Measurements from ENCODE around the gene EPHA5. TPM values are rescaled to one million over a fixed set of nuclear protein-coding genes. Genes with fewer than 3 reads are reported as not detected.

EPHA5 gene
- total RNA-seq, 1 experiment from 2014 or later = not detected

- H4K20me1 ChIP-seq (ENCODE audit: insufficient read depth) = no peaks in the 10 kb centered on the region
- H3K9me3 ChIP-seq (ENCODE audit: insufficient read depth, low read depth) = no peaks in the 10 kb centered on the region
- H3F3A ChIP-seq (ENCODE audit: insufficient read depth, low read depth) = no peaks in the 10 kb centered on the region
- no peaks in the 10 kb centered on the region for H3K9me2 ChIP-seq (ENCODE audit: insufficient read depth)
- BruUV-seq (replicated peaks) = no TSS peak
- peak overlapping the region; percentile 69 for H3K4me2 ChIP-seq
- ChIA-PET POLR2A (ENCODE audit: unreplicated experiment) (interaction anchor here (0.6 kb wide), 1 partner anchor 24 kb away, joined by 14 read pairs; no protein-coding TSS in a partner anchor), CTCF (no interaction called here)
- no peak overlapping the region; the same call in 1 of the 2 replicates for H3K4me3 ChIP-seq
- H2AFZ ChIP-seq = no peak overlapping the region
- H3K4me1 ChIP-seq (replicated peaks; ENCODE audit: insufficient read depth) = no peaks in the 10 kb centered on the region
- H3K36me3 ChIP-seq (ENCODE audit: low read depth) = no peaks in the 10 kb centered on the region
- H3K79me2 ChIP-seq (ENCODE audit: low read depth) = no peaks in the 10 kb centered on the region
- intact Hi-C loops (cut with micrococcal nuclease; ENCODE audit: unreplicated experiment) = no loop called here
- no peak for DNase-seq
- H3K27ac ChIP-seq = no peak overlapping the region
- H3K27me3 ChIP-seq (ENCODE audit: insufficient read depth, low read depth) = no peaks in the 10 kb centered on the region
- TF ChIP-seq EZH2 (IDR thresholded peaks at IDR 0.05; ENCODE audit: low read depth) (no peak), CTCF (conservative IDR thresholded peaks at IDR 0.05) (no peak)
Measured at GRCh38 chr4:65669111-65670019, 924 bp downstream of the EPHA5 start.

- Histone ChIP-seq H3K4me3 (no peak overlapping the region), H2AFZ (no peak overlapping the region), H3K9me3 (ENCODE audit: insufficient read depth, low read depth) (no peaks in the 10 kb centered on the region), H3K36me3 (ENCODE audit: low read depth) (no peaks in the 10 kb centered on the region), H3K4me2 (no peak overlapping the region), H3K27me3 (ENCODE audit: insufficient read depth, low read depth) (no peaks in the 10 kb centered on the region), H3F3A (ENCODE audit: insufficient read depth, low read depth) (no peaks in the 10 kb centered on the region), H3K79me2 (ENCODE audit: low read depth) (no peaks in the 10 kb centered on the region), H3K4me1 (replicated peaks; ENCODE audit: insufficient read depth) (no peaks in the 10 kb centered on the region), H3K9me2 (ENCODE audit: insufficient read depth) (no peaks in the 10 kb centered on the region), H4K20me1 (ENCODE audit: insufficient read depth) (no peaks in the 10 kb centered on the region), H3K27ac (no peak overlapping the region)
- no TSS peak for BruUV-seq (replicated peaks)
- no peak for DNase-seq
- intact Hi-C loops (cut with micrococcal nuclease; ENCODE audit: unreplicated experiment) = no loop called here
- no peak for TF ChIP-seq EZH2 (IDR thresholded peaks at IDR 0.05; ENCODE audit: low read depth)
- no peak for TF ChIP-seq CTCF (conservative IDR thresholded peaks at IDR 0.05)
- ChIA-PET CTCF (no interaction called here), POLR2A (ENCODE audit: unreplicated experiment) (no interaction called here)
Measured at GRCh38 chr4:65668201-65669089, 1.8 kb downstream of the EPHA5 start.

GRCh38 chr4:65667506-65668041 is 2.7 kb downstream of the EPHA5 start:
- DNase-seq = no peak
- POLR2A ChIA-PET (ENCODE audit: unreplicated experiment) = no interaction called here
- BruUV-seq (replicated peaks) = no TSS peak
- Histone ChIP-seq H2AFZ (no peak overlapping the region), H4K20me1 (ENCODE audit: insufficient read depth) (no peaks in the 10 kb centered on the region), H3K9me2 (ENCODE audit: insufficient read depth) (no peaks in the 10 kb centered on the region), H3K79me2 (ENCODE audit: low read depth) (no peaks in the 10 kb centered on the region), H3K4me3 (no peak overlapping the region), H3K9me3 (ENCODE audit: insufficient read depth, low read depth) (no peaks in the 10 kb centered on the region), H3K27ac (no peak overlapping the region), H3K4me2 (no peak overlapping the region), H3K36me3 (ENCODE audit: low read depth) (no peaks in the 10 kb centered on the region), H3K27me3 (ENCODE audit: insufficient read depth, low read depth) (no peaks in the 10 kb centered on the region), H3F3A (ENCODE audit: insufficient read depth, low read depth) (no peaks in the 10 kb centered on the region), H3K4me1 (replicated peaks; ENCODE audit: insufficient read depth) (no peaks in the 10 kb centered on the region)
- CTCF ChIA-PET = no interaction called here
- intact Hi-C loops (cut with micrococcal nuclease; ENCODE audit: unreplicated experiment) = no loop called here
- TF ChIP-seq CTCF (conservative IDR thresholded peaks at IDR 0.05) = no peak
- no peak for TF ChIP-seq EZH2 (IDR thresholded peaks at IDR 0.05; ENCODE audit: low read depth)

Measured in PC-9 (cell line).